22Rv1 (cell line): ENCODE results near the gene GRIK4.

ENCODE experiments used
- ZFX ChIP-seq: fragments of 450-650 bp; IDR thresholded peaks from 2 replicates; pipeline ENCODE4 v1.6.1; 2017; ENCODE audit warnings: antibody characterized with exemption, borderline replicate concordance
- TF ChIP-seq, protein P1 (sequence below): fragments of 450-650 bp; IDR thresholded peaks from 2 replicates; pipeline ENCODE4 v1.5.1; 2017; ENCODE audit warnings: mild to moderate bottlenecking

DNA sequence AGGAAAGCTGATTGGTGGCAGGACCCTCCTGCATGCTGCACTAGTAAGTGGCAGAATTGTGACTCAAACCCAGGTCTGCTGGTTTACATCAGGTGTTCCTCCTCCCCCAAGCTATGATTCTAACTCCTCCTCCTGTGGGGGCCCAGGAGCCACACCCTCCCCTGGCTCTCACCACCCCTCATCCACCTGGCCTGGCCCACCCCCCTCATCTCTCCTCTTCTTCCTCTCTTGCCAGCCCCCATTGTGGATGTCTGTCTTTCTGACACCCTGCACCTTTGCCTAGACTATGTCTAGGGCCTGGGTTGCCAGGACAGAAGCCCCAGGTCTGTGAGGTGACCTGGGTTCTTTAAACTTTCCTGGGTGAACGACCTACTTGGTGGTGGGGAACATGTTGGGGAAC is 59.9 kb downstream of the GRIK4 start:
- TF ChIP-seq, protein P1, sequence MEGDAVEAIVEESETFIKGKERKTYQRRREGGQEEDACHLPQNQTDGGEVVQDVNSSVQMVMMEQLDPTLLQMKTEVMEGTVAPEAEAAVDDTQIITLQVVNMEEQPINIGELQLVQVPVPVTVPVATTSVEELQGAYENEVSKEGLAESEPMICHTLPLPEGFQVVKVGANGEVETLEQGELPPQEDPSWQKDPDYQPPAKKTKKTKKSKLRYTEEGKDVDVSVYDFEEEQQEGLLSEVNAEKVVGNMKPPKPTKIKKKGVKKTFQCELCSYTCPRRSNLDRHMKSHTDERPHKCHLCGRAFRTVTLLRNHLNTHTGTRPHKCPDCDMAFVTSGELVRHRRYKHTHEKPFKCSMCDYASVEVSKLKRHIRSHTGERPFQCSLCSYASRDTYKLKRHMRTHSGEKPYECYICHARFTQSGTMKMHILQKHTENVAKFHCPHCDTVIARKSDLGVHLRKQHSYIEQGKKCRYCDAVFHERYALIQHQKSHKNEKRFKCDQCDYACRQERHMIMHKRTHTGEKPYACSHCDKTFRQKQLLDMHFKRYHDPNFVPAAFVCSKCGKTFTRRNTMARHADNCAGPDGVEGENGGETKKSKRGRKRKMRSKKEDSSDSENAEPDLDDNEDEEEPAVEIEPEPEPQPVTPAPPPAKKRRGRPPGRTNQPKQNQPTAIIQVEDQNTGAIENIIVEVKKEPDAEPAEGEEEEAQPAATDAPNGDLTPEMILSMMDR, result no peak
- no peak for TF ChIP-seq ZFX
